Fibroblast of villous mesenchyme (primary cell): ENCODE measurements around the gene EPHA4. TPM values are rescaled to one million over a fixed set of nuclear protein-coding genes. Genes with fewer than 3 reads are reported as not detected.

ENCODE experiments used
- DNase-seq: peaks from one replicate; pipeline ENCODE4 v3.0.0-alpha.2; 2010; ENCODE audit warnings: low read depth
- H3K4me3 ChIP-seq: 2 replicates; pipeline ENCODE4 v1.5.1; 2011; ENCODE audit warnings: low read depth, mild to moderate bottlenecking, low read length
- CTCF ChIP-seq: IDR thresholded peaks from 2 replicates; pipeline ENCODE4 v1.5.1; 2012; ENCODE audit warnings: low read depth, mild to moderate bottlenecking, low read length; ENCODE audit not compliant: insufficient read depth
- total RNA-seq: library from RNA; depleted of rRNA; stranded (reverse); fragments of >200 nt; gene quantifications from 2 replicates; pipeline ENCODE4 v1.2.3, GENCODE V29; 2012

The EPHA4 gene
- total RNA-seq, 1 donor, result 17.3 TPM

- no peak overlapping the region for H3K4me3 ChIP-seq
- DNase-seq, result no peak
- no peak for TF ChIP-seq CTCF
These were observed 181.2 kb downstream of the EPHA4 start for GRCh38 chr2:221390878-221391277.

- no peak overlapping the region for H3K4me3 ChIP-seq
- TF ChIP-seq CTCF, result no peak
- DNase-seq, result no peak
These were observed 182.2 kb downstream of the EPHA4 start for GRCh38 chr2:221389904-221390303.

- no peak for TF ChIP-seq CTCF
- DNase-seq, result no peak
- no peak overlapping the region for H3K4me3 ChIP-seq
These were observed 182.7 kb downstream of the EPHA4 start for GRCh38 chr2:221389421-221389820.

GRCh38 chr2:221388891-221389290 is 183.2 kb downstream of the EPHA4 start:
- no peak for DNase-seq
- no peak for TF ChIP-seq CTCF
- H3K4me3 ChIP-seq, result no peak overlapping the region

GRCh38 chr2:221385716-221386115 is 186.4 kb downstream of the EPHA4 start:
- no peak overlapping the region for H3K4me3 ChIP-seq
- no peak for TF ChIP-seq CTCF
- no peak for DNase-seq

- no peak for TF ChIP-seq CTCF
- DNase-seq, result no peak
- no peak overlapping the region for H3K4me3 ChIP-seq
These were observed 190.1 kb downstream of the EPHA4 start for GRCh38 chr2:221381928-221382488.

GRCh38 chr2:221380686-221381085 is 191.4 kb downstream of the EPHA4 start:
- TF ChIP-seq CTCF, result no peak
- H3K4me3 ChIP-seq, result no peak overlapping the region
- no peak for DNase-seq
